MG63 (cell line): ENCODE results near the gene SRGAP3. TPM values are rescaled to one million over a fixed set of nuclear protein-coding genes. Genes with fewer than 3 reads are reported as not detected.

Source experiments
- DNase-seq: peaks from one replicate; pipeline ENCODE4 v3.0.0-alpha.2; 2020
- H3K27me3 ChIP-seq: fragments of 250-450 bp; sonication (Bioruptor Pico); 2 replicates; pipeline ENCODE4 v1.5.1; 2020; ENCODE audit warnings: mild to moderate bottlenecking, moderate library complexity
- H3K36me3 ChIP-seq: fragments of 250-450 bp; sonication (Bioruptor Pico); 2 replicates; pipeline ENCODE4 v1.5.1; 2020; ENCODE audit warnings: mild to moderate bottlenecking, moderate library complexity
- H3K4me3 ChIP-seq: fragments of 250-450 bp; sonication (Bioruptor Pico); 2 replicates; pipeline ENCODE4 v1.5.1; 2020; ENCODE audit warnings: mild to moderate bottlenecking, moderate library complexity
- H3K9me3 ChIP-seq: fragments of 250-450 bp; sonication (Bioruptor Pico); 2 replicates; pipeline ENCODE4 v1.5.1; 2020; ENCODE audit warnings: mild to moderate bottlenecking, moderate library complexity
- total RNA-seq: library from RNA; depleted of rRNA; stranded (reverse); fragments of >200 nt; shearing (Covaris generic); gene quantifications from 2 replicates; pipeline ENCODE4 v1.2.3, GENCODE V29; 2014; ENCODE audit warnings: low replicate concordance

SRGAP3 gene
- total RNA-seq, 1 experiment from 2014 or later = 0.07 TPM

DNA sequence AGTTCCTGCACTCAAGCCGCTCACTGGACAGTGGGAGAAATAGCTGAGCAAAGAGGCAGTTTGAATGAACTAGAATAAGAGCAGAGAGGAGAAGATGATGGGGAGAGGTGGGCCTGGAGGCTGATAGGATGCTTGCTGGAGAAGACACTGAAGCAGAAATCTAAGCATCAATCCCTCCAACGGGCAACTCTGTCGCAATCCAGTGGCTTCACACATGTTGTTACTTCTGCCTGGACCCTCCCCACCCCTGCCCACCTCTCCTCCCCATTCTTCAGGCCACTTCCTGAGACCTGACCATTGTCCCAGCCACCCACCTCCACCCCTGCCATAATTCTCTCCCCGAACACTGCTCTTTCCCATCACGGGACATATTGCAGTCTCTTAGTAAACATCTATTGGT, 76.0 kb downstream of the SRGAP3 start:
- DNase-seq = no peak
- Histone ChIP-seq H3K4me3 (no peak overlapping the region), H3K36me3 (no peaks in the 10 kb centered on the region), H3K9me3 (no peaks in the 10 kb centered on the region), H3K27me3 (no peaks in the 10 kb centered on the region)

DNA sequence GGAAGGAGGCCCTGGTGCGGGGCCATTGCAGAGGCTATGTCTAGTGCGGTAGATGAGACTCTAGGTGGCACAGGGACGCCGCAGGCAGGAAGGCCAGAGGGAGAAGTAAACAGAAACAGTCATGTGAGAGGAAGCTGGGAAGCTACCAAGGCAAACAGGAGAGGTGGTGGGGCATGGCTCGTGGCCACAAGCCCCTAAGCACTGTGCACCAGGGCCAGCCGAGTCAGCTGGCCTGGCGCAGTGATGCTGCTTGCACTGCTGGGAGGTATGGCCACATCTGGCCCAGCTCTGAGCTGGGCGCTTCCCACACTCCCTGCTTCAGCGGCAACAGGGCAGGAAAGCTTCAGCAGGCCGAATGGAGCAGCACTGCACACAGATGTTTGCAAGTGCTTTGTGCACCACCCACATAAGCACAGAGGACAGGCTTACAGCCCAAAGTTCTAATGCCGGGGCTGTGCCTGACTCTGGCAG, 76.6 kb downstream of the SRGAP3 start:
- H3K36me3 ChIP-seq = no peaks in the 10 kb centered on the region
- DNase-seq = peak; percentile 5
- H3K27me3 ChIP-seq = no peaks in the 10 kb centered on the region
- H3K9me3 ChIP-seq = no peaks in the 10 kb centered on the region
- no peak overlapping the region for H3K4me3 ChIP-seq

DNA sequence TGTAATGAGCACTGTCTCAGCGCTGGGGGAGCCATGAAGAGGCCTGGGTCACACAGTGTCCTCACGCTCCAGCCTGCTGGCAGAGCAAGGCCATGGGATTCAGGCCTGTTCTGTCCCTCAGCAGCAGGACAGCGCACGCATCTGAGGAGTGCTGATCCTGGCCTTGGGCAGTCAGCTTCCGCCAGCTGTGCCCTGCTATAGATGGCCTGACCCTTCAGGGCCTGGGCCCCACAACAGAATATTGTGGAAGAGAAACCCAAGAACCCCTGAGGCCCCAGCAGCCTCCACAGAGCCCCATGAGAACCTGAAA, 78.6 kb downstream of the SRGAP3 start:
- no peak for DNase-seq
- Histone ChIP-seq H3K4me3 (no peak overlapping the region), H3K27me3 (no peaks in the 10 kb centered on the region), H3K9me3 (no peaks in the 10 kb centered on the region), H3K36me3 (no peaks in the 10 kb centered on the region)

DNA sequence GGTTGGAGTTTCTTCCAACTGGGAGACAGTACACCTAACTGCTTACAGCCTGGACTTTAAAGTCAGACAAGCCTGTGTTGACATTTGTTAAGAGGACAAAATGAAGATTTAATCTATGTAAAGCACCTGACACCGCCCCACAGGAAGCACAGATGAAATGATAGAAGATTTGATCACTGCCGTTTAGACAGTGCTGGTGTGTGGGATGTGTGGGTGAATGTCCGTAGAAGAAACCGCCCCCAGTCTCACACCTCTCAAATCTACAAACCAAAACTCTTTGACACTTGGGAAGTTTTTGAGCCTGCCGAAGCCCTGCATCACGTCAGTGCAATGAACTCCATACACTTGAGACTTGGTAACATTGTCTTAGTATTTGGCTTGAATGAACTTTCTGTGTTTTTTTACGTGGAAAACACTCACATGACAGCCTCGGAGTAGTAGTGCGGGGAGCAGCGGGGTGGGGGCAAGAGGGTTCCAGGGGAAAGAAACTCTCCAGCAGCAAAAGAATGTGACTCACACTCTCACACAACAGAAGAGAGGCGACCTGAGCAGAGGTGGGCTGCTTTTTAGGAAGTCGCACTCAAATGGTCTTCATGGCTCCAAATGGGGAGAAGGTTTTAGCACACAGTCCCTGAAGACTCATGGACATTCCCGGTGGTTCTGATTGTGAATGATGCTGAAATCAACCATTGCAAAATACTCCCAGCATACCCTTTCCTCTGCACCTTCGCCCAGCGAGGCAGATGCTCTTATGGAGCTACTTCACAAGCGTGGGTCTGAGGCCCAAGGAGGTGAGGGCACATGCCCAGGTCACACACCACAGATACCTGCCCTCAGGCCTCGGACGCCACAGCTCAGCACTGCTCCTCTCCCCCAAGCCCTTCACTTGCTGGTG, 79.2 kb downstream of the SRGAP3 start:
- Histone ChIP-seq H3K9me3 (no peaks in the 10 kb centered on the region), H3K36me3 (no peaks in the 10 kb centered on the region), H3K27me3 (no peaks in the 10 kb centered on the region), H3K4me3 (no peak overlapping the region)
- no peak for DNase-seq

DNA sequence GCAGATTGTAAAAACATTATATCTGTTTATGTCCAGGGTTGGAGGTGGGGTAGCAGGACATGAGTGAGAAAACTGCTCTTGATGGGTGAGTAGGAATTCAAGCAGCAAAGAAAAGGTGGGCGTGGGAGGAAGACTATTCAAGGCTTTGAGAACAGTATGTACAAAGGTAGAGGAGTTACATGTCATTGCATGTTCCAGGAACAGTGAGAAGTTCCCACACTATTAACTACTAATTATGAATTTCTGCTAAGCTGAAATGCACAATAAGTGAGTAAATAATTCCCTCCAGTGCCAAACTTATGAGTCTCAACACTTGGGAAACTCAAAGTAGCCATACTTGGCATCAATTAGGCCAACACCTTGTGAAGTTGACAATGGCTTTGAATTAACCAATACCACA, 80.1 kb downstream of the SRGAP3 start:
- no peak for DNase-seq
- no peaks in the 10 kb centered on the region for H3K27me3 ChIP-seq
- no peaks in the 10 kb centered on the region for H3K36me3 ChIP-seq

DNA sequence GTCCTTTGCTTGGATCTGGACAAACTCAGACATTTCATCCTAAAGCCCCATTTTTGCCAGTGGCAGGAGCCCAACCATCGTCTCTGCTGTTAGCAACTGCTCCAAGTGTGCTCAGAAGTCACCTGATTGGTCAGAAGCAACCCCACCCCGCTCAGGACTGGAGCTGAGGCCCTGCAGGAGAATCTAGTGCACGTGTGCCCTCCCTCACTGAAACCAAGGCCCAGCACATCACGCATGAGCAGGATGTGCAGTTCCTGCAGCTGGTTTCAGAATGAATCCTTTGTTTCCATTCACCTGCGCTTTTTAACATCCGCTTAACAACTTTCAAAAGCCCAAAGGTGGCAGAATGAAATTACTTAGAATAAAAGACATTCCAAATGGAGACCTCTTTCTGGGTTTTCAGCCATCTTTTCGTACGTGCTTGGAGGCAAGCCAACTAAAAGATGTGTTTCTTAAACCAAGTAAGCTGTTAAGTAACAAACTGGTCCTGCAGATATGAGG, 81.2 kb downstream of the SRGAP3 start:
- Histone ChIP-seq H3K27me3 (no peaks in the 10 kb centered on the region), H3K4me3 (no peak overlapping the region), H3K36me3 (no peaks in the 10 kb centered on the region), H3K9me3 (no peaks in the 10 kb centered on the region)
- DNase-seq = no peak

More for the DNA sequence above, 80.1 kb downstream of the SRGAP3 start:
- no peak overlapping the region for H3K4me3 ChIP-seq
- no peaks in the 10 kb centered on the region for H3K9me3 ChIP-seq

DNA sequence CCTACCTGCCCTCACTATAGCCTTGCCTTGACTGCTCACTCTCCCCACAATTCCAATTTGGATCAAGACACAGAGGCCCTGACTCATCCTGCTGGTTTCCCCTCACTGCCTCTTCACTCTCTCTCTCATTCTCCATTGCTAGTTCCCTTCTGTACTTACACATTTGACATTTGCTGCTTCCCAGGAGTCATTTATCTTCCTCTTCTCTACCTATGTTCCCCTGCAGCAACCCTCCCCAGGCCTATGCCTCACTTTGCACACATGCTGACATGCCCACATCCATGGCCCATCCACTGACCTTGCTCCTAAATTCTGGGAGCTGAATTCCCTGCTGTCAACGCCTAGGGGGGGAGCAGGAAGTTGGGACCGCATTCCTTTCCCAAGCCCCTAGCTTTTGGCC, 82.2 kb downstream of the SRGAP3 start:
- Histone ChIP-seq H3K36me3 (no peaks in the 10 kb centered on the region), H3K4me3 (no peak overlapping the region), H3K27me3 (no peaks in the 10 kb centered on the region)

DNA sequence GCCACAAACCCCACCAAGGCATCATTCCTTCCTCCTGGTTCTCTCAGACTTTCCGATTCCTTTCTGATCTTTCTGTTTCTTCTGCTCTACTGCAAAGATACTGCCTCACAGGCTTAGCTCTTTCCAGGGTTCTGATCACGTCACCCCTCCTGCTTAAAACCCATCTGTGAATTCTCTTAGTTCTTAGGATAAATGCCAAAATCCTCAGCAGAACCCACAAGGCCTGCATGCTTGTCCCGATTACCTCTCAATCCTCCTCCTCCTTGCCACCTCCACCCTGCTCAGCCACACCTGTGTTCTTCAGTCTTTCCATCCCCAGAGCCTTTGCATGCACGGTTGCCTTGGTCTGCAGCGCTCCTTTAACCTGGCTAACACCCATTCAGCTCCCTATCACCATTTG, 84.0 kb downstream of the SRGAP3 start:
- Histone ChIP-seq H3K27me3 (no peaks in the 10 kb centered on the region), H3K9me3 (no peaks in the 10 kb centered on the region), H3K4me3 (no peak overlapping the region), H3K36me3 (no peaks in the 10 kb centered on the region)
- no peak for DNase-seq

More for the DNA sequence above, 82.2 kb downstream of the SRGAP3 start:
- no peaks in the 10 kb centered on the region for H3K9me3 ChIP-seq
- DNase-seq = no peak

DNA sequence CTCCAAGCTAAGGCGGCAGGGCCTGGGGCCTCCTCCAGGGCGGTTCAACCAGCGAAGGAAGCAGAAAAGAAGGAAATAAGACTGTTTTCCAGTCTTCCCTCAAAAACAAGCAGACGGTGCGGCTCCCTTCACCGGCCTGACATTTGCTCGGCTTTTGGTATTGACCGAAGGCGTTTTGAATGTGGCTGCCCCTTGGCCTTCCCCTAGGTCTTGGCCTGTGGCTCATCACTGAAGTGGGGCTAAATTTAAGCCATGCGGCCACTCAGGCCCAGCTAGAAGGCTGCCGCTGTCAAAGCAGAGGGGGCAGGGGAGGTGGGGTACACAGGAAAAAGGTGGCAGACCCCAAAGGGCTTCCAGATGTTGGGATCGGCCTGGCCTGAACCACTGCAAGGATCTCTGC, 86.2 kb downstream of the SRGAP3 start:
- Histone ChIP-seq H3K9me3 (no peaks in the 10 kb centered on the region), H3K36me3 (no peaks in the 10 kb centered on the region), H3K27me3 (no peaks in the 10 kb centered on the region), H3K4me3 (no peak overlapping the region)
- DNase-seq = no peak

DNA sequence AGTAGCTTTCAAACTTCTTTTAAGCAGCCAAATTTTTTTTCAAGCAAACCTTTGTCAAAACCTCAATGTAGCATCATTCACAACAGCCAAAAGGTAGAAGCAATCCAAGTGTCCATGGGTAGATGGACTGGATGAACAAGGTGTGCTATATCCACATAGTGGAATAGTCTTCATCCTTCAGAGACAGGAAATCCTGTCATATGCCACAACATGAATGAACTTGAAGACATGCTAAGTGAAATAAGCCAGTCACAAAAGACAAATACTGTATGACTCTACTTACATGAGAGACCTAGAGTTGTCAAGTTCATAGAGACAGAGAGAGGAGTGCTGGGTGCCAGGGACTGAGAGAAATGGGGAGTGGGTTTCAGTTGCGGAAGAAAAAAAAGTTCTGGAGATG, 87.6 kb downstream of the SRGAP3 start:
- Histone ChIP-seq H3K36me3 (no peaks in the 10 kb centered on the region), H3K9me3 (no peaks in the 10 kb centered on the region), H3K4me3 (no peak overlapping the region), H3K27me3 (no peaks in the 10 kb centered on the region)
- no peak for DNase-seq

DNA sequence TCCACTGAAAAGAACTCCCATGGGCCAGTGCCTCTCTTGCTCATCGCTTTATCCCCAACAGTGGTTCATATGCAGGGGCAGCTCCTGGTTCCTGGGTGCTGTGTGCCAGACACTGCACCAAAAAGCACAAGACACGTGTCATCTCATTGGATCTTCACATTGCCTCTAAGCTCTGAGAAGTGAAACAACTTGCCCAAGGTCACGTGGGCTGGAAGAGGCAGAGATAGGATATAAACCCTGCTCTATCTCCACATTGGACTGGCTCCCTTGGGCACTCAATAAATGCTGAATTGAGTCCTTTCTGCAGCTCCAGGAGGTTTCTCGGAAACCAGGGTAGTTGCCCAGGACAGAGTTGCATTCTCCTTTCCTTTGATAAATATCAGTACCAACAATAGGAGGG, 88.1 kb downstream of the SRGAP3 start:
- Histone ChIP-seq H3K36me3 (no peaks in the 10 kb centered on the region), H3K9me3 (no peaks in the 10 kb centered on the region), H3K4me3 (no peak overlapping the region), H3K27me3 (no peaks in the 10 kb centered on the region)
- no peak for DNase-seq

DNA sequence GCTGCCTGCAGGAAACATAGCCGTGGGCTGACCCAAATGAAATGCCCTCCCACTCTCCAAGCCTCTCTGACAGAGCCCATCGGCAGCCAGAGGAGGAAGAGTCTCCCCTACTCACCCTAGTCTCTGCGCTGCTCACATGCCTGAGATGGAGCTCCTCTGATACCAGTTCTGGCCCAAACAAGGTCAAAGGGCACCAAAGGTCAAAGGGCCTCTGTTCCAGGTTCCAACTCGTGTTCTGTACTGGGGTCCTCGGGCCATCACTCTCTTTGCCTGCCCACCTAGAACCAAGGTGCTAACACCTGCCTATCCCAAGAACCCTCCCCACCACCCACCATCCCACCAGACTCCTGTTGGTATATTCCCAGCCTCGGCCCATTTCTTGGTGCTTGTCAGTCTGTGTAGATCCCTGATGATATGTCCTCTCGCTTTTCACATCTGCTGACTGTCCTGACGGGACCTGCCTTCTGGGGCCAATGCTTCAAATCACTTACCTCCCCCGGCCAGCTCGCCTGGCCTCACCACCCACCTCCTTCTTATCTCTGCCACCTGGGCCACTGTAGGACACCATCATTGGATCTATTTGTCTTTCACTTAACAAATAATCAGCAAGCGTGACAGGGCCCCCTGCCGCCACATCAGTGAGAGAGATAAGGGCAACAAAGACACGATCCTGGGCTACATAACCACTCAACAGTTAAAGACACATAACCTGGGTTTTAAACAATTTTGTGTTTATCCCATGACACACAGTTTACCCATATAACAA, 90.4 kb downstream of the SRGAP3 start:
- DNase-seq = no peak
- H3K27me3 ChIP-seq = no peaks in the 10 kb centered on the region
- no peak overlapping the region for H3K4me3 ChIP-seq
- no peaks in the 10 kb centered on the region for H3K9me3 ChIP-seq
- H3K36me3 ChIP-seq = no peaks in the 10 kb centered on the region

DNA sequence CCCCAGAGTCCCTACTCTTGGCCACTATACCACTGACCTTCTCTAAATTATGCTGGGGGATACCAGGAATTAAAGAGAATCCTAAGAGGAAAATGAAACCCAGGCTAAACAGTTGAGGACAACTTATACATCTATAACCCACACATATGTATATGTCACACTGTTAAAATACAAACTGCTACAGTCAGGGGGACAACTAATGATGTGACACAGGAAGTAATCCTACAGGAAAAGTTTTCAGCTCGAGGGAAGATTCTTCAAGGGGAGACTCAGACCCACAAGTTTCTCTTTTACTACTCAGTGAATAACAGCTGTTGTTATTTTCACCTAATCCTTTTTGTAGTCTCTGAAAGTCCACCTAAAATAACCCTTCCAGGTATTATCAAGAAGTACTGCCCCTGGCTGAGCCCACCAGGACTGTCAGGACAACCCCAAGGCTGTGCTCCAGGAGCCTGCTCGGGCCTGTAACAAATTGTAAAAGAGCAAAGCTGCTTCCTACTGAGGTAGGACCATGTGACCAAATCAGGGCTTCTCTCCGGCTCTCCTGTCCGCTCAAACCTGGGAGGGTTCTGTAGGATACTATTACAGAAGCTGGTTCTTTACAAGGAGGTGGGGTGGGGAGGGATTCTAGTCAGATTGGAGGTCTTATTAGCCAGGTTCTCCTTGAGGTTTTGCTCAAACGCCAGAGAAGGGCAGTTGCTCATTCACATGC, 91.6 kb downstream of the SRGAP3 start:
- Histone ChIP-seq H3K4me3 (no peak overlapping the region), H3K27me3 (no peaks in the 10 kb centered on the region), H3K36me3 (no peaks in the 10 kb centered on the region), H3K9me3 (no peaks in the 10 kb centered on the region)
- no peak for DNase-seq

DNA sequence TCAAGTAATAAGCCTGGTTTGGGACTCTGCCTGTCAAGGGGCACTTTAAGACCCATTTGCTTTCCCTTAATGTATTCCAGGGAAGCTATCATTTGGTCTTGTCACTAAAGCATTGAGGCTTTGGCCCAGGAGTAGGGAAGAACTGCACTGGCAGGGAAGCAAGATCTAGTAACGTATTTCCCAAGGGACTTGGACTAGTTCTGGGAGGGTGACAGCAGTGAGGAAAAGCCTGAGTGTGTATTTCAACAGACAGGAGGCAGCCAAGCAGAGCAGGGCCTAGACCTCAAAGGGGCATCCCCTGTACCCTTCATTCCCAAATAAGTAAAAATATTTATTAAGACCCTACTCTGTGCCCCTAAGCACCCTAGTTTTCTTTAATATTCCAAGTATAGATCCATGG, 92.8 kb downstream of the SRGAP3 start:
- H3K9me3 ChIP-seq = no peaks in the 10 kb centered on the region

DNA sequence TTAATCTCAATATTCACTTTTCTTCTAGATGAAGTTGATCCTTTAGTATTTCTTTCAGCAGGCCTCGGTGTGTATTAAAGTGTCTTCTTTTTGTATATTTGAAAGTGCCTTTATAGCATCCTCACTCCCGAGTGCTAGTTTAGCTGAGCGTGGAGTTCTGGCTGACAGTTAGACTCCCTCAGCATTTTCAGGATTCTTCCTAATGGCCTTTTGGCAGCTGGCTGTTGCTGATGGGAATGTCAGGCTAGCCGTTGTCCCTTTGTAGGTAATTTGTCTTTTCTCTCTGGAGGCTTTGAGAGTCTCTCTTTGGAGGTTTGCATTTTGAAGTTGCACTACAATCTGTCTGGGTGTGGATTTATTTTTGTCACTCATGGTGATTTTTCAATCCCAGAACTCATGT, 94.4 kb downstream of the SRGAP3 start:
- DNase-seq = no peak
- Histone ChIP-seq H3K36me3 (no peaks in the 10 kb centered on the region), H3K27me3 (no peaks in the 10 kb centered on the region), H3K4me3 (no peak overlapping the region), H3K9me3 (no peaks in the 10 kb centered on the region)

More for the DNA sequence above, 92.8 kb downstream of the SRGAP3 start:
- no peaks in the 10 kb centered on the region for H3K27me3 ChIP-seq
- DNase-seq = no peak
- H3K36me3 ChIP-seq = no peaks in the 10 kb centered on the region
- no peak overlapping the region for H3K4me3 ChIP-seq

DNA sequence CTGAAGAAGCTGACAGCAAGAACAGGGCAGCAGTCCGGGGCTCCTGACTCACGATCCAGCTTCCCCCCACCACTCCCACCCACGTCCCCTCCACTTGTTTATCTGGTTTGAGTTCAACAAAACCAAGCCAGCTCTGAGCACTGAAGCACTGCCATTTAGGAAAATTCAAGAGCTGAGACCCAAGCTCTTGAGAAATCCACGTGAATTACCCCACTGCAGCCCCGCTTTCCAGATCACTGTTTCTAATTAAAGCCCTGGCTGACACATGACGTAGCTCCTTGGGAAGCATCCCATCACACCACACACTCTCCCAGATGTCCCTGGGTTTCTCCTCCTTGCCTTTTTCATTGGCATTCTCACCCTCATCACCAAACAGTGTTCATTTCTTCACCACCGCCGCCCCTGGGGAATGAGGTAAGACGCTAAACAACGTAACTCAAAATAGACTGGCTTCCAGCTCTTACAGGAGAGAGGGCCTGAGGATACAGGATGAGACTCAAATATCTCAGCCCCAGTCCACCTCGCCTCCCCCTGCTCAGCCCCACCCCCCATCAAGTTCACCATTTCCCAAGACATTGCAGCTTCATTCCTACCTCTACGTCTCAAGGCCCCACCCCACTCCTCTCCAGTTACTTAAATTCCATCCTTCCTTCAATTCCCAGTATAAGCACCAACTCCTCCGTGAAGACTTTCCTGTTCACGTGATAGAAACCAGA, 95.4 kb downstream of the SRGAP3 start:
- H3K9me3 ChIP-seq = no peaks in the 10 kb centered on the region
- DNase-seq = no peak
- H3K4me3 ChIP-seq = no peak overlapping the region
- H3K27me3 ChIP-seq = no peaks in the 10 kb centered on the region
- H3K36me3 ChIP-seq = no peaks in the 10 kb centered on the region
